Liver (tissue), 9 donors: ENCODE data around the gene SAMD8. TPM values are rescaled to one million over a fixed set of nuclear protein-coding genes. Genes with fewer than 3 reads are reported as not detected.

ENCODE experiments used
- DNase-seq: peaks from one replicate; pipeline ENCODE4 v3.0.0-alpha.2; 2017; ENCODE audit warnings: low spot score
- H3K27ac ChIP-seq, 2 donors: one replicate each; pipeline ENCODE4 v1.7.0; 2013; ENCODE audit warnings: inconsistent platforms in 2 of 2, low read length in 2 of 2, control low read depth in 1 of 2, low read depth in 1 of 2, mild to moderate bottlenecking in 1 of 2
- H3K27me3 ChIP-seq, 4 donors: one replicate each; pipeline versions ENCODE4 v1.6.1 to v1.7.0; 2013; ENCODE audit warnings: low read length in 3 of 4, inconsistent platforms in 1 of 4, mild to moderate bottlenecking in 1 of 4, moderate library complexity in 1 of 4; ENCODE audit not compliant: control insufficient read depth in 4 of 4, insufficient read depth in 4 of 4
- H3K36me3 ChIP-seq, 4 donors: one replicate each; pipeline versions ENCODE4 v1.6.1 to v1.7.0; 2013; ENCODE audit warnings: low read length in 3 of 4, mild to moderate bottlenecking in 3 of 4, low read depth in 1 of 4, moderate library complexity in 1 of 4; ENCODE audit not compliant: control insufficient read depth in 4 of 4, insufficient read depth in 3 of 4
- H3K4me1 ChIP-seq, 4 donors: one replicate each; pipeline versions ENCODE4 v1.6.1 to v1.7.0; 2013; ENCODE audit warnings: low read length in 3 of 4, mild to moderate bottlenecking in 3 of 4, moderate library complexity in 1 of 4; ENCODE audit not compliant: control insufficient read depth in 4 of 4, insufficient read depth in 4 of 4
- H3K4me3 ChIP-seq, 3 donors: one replicate each; pipeline versions ENCODE4 v1.6.1 to v1.7.0; 2013; ENCODE audit warnings: low read length in 3 of 3, control low read depth in 1 of 3, low read depth in 1 of 3, mild to moderate bottlenecking in 1 of 3
- H3K9ac ChIP-seq, 2 donors: one replicate each; pipeline ENCODE4 v1.7.0; 2013; ENCODE audit warnings: low read length in 2 of 2, mild to moderate bottlenecking in 2 of 2, moderate library complexity in 2 of 2, control low read depth in 1 of 2, low read depth in 1 of 2
- H3K9me3 ChIP-seq, 4 donors: one replicate each; pipeline versions ENCODE4 v1.6.1 to v1.7.0; 2013; ENCODE audit warnings: low read length in 3 of 4; ENCODE audit not compliant: control insufficient read depth in 4 of 4
- ATF3 ChIP-seq: IDR thresholded peaks from 2 replicates; pipeline ENCODE4 v1.6.1; 2016; ENCODE audit warnings: antibody characterized with exemption
- CTCF ChIP-seq: fragments of 150-350 bp; IDR thresholded peaks from 2 replicates; pipeline ENCODE4 v1.5.1; 2017; ENCODE audit warnings: improper control_type of control experiment, low read depth, low read length; ENCODE audit not compliant: missing input control
- EGR1 ChIP-seq, 2 donors: IDR thresholded peaks; 2 replicates each; pipeline ENCODE4 v1.6.1; 2016 to 2018; ENCODE audit warnings: antibody characterized with exemption in 2 of 2, low read depth in 2 of 2
- FOXA1 ChIP-seq: IDR thresholded peaks from 2 replicates; pipeline ENCODE4 v1.6.1; 2016; ENCODE audit warnings: antibody characterized with exemption
- FOXA2 ChIP-seq: IDR thresholded peaks from 2 replicates; pipeline ENCODE4 v1.6.1; 2016; ENCODE audit warnings: antibody characterized with exemption
- GABPA ChIP-seq, 2 donors: IDR thresholded peaks in 1 of 2; conservative IDR thresholded peaks in 1 of 2; 2 replicates each; pipeline ENCODE4 v1.6.1; 2016; ENCODE audit warnings: antibody characterized with exemption in 2 of 2, mild to moderate bottlenecking in 1 of 2, moderate library complexity in 1 of 2
- HNF4A ChIP-seq, 2 donors: conservative IDR thresholded peaks; 2 replicates each; pipeline ENCODE4 v1.6.1; 2016; ENCODE audit warnings: antibody characterized with exemption in 2 of 2, mild to moderate bottlenecking in 2 of 2
- HNF4G ChIP-seq: IDR thresholded peaks from 2 replicates; pipeline ENCODE4 v1.6.1; 2016; ENCODE audit warnings: antibody characterized with exemption
- JUND ChIP-seq, 2 donors: IDR thresholded peaks; 2 replicates each; pipeline ENCODE4 v1.6.1; 2016; ENCODE audit warnings: antibody characterized with exemption in 2 of 2
- MAX ChIP-seq: IDR thresholded peaks from 2 replicates; pipeline ENCODE4 v1.6.1; 2016; ENCODE audit warnings: antibody characterized with exemption
- NR2F2 ChIP-seq: IDR thresholded peaks from 2 replicates; pipeline ENCODE4 v1.6.1; 2016; ENCODE audit warnings: antibody characterized with exemption
- RAD21 ChIP-seq, 2 donors: IDR thresholded peaks; 2 replicates each; pipeline ENCODE4 v1.6.1; 2016; ENCODE audit warnings: antibody characterized with exemption in 2 of 2, mild to moderate bottlenecking in 2 of 2
- REST ChIP-seq: IDR thresholded peaks from 2 replicates; pipeline ENCODE4 v1.6.1; 2016; ENCODE audit warnings: antibody characterized with exemption, mild to moderate bottlenecking
- RXRA ChIP-seq, 2 donors: IDR thresholded peaks; 2 replicates each; pipeline ENCODE4 v1.6.1; 2017 to 2018; ENCODE audit warnings: antibody characterized with exemption in 2 of 2, mild to moderate bottlenecking in 1 of 2
- SP1 ChIP-seq: IDR thresholded peaks from 2 replicates; pipeline ENCODE4 v1.6.1; 2018; ENCODE audit warnings: antibody characterized with exemption, mild to moderate bottlenecking
- TAF1 ChIP-seq: conservative IDR thresholded peaks from 2 replicates; pipeline ENCODE4 v1.6.1; 2016; ENCODE audit warnings: antibody characterized with exemption, mild to moderate bottlenecking
- YY1 ChIP-seq: IDR thresholded peaks from 2 replicates; pipeline ENCODE4 v1.6.1; 2016; ENCODE audit warnings: antibody characterized with exemption, mild to moderate bottlenecking
- ZBTB33 ChIP-seq: IDR thresholded peaks from 2 replicates; pipeline ENCODE4 v1.6.1; 2016; ENCODE audit warnings: antibody characterized with exemption
- WGBS: extraction: QIAGEN DNeasy Blood & Tissue Kit; methylation state at CpG from one replicate; pipeline ENCODE4 v1.1.7; 2013; 5-methylcytosine and 5-hydroxymethylcytosine counted together
- polyA plus RNA-seq, 2 donors: library from polyadenylated mRNA; stranded (reverse) in 1 of 2; unstranded in 1 of 2; fragments of 200-250 nt in 1 of 2; fragments of >200 nt in 1 of 2; fragmentation: Nextera tagmentation in 1 of 2; extraction: Ambion mirVana in 1 of 2; gene quantifications; one replicate each; pipeline versions ENCODE4 v1.2.1 to v1.2.3, GENCODE V29; 2013 to 2015
- total RNA-seq, 2 donors: library from RNA; depleted of rRNA; stranded (reverse); fragments of >200 nt; gene quantifications; one replicate each; pipeline ENCODE4 v1.2.3, GENCODE V29; 2014
- donor health status: healthy.
- donor health status: healthy.
- donor health status: healthy.
- donor health status: healthy.
- donor health status: healthy.

The SAMD8 gene
- total and polyA plus RNA-seq, 4 donors = 2.8 to 10.3 (median 4.1) TPM

GRCh38 chr10:75208181-75208580 is 96.7 kb downstream of the SAMD8 start:
- no peak for TF ChIP-seq RXRA (IDR thresholded peaks at IDR 0.05)
- TF ChIP-seq FOXA1 = no peak
- TF ChIP-seq NR2F2 = no peak
- no peak for TF ChIP-seq CTCF
- no peak for TF ChIP-seq FOXA2
- no peak for TF ChIP-seq YY1
- TF ChIP-seq HNF4G = no peak
- no peak for TF ChIP-seq SP1
- no peak for TF ChIP-seq JUND (IDR thresholded peaks at IDR 0.05)
- no peak for TF ChIP-seq EGR1 (IDR thresholded peaks at IDR 0.05; ENCODE audit: low read depth in 2 of 2)
- no peak for TF ChIP-seq ZBTB33
- no peak for TF ChIP-seq HNF4A (conservative IDR thresholded peaks at IDR 0.05)
- no peak for TF ChIP-seq RAD21 (IDR thresholded peaks at IDR 0.05)
- H3K27me3 ChIP-seq = no peaks in the 10 kb centered on the region
- peaks cover 2 to 21% (median 15%) of the 10 kb centered on the region in 4 donors for H3K4me1 ChIP-seq
- H3K9me3 ChIP-seq = no peaks in the 10 kb centered on the region
- no peak overlapping the region for H3K9ac ChIP-seq
- peaks cover 0 to 3% (median 0%) of the 10 kb centered on the region in 4 donors for H3K36me3 ChIP-seq
- no peak for DNase-seq
- 91% methylated on average over 4 of the region's 4 CpGs for WGBS
- no peak overlapping the region for H3K4me3 ChIP-seq
- H3K27ac ChIP-seq = no peak overlapping the region

- no peak for DNase-seq
- H3K27ac ChIP-seq = peak overlapping the region; percentile 96 to 97
- H3K27me3 ChIP-seq = no peaks in the 10 kb centered on the region
- H3K36me3 ChIP-seq = peaks cover 2 to 10% (median 6%) of the 10 kb centered on the region in 4 donors
- no peaks in the 10 kb centered on the region for H3K9me3 ChIP-seq
- H3K9ac ChIP-seq = peak overlapping the region; percentile 85 to 91
- H3K4me1 ChIP-seq = peaks cover 2 to 21% (median 15%) of the 10 kb centered on the region in 4 donors
- WGBS = 81% methylated on average over 16 of the region's 16 CpGs
- H3K4me3 ChIP-seq = peak overlapping the region; percentile 88 to 93 (median 89)
- TF ChIP-seq NR2F2 (no peak), JUND (IDR thresholded peaks at IDR 0.05) (no peak), FOXA1 (no peak), EGR1 (IDR thresholded peaks at IDR 0.05; ENCODE audit: low read depth in 2 of 2) (no peak), REST (no peak), YY1 (no peak), ATF3 (no peak), HNF4A (conservative IDR thresholded peaks at IDR 0.05) (no peak), TAF1 (no peak), MAX (no peak), HNF4G (no peak), SP1 (no peak), GABPA (IDR thresholded peaks at IDR 0.05 in 1 of 2, conservative IDR thresholded peaks at IDR 0.05 in 1 of 2) (no peak), CTCF (no peak), RXRA (IDR thresholded peaks at IDR 0.05) (no peak), FOXA2 (no peak), RAD21 (IDR thresholded peaks at IDR 0.05) (no peak)
Observed at GRCh38 chr10:75209086-75209920, 97.8 kb downstream of the SAMD8 start.
